NCI-H1417 (cell line): ENCODE measurements around the gene IPCEF1.

Experiments
- DNase-seq, 3 experiments: peaks; one replicate each; lab custom pipeline; 2025; lab: John Stamatoyannopoulos, UW

Gene IPCEF1, protein sequence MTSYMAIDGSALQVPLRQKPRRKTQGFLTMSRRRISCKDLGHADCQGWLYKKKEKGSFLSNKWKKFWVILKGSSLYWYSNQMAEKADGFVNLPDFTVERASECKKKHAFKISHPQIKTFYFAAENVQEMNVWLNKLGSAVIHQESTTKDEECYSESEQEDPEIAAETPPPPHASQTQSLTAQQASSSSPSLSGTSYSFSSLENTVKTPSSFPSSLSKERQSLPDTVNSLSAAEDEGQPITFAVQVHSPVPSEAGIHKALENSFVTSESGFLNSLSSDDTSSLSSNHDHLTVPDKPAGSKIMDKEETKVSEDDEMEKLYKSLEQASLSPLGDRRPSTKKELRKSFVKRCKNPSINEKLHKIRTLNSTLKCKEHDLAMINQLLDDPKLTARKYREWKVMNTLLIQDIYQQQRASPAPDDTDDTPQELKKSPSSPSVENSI

DNA sequence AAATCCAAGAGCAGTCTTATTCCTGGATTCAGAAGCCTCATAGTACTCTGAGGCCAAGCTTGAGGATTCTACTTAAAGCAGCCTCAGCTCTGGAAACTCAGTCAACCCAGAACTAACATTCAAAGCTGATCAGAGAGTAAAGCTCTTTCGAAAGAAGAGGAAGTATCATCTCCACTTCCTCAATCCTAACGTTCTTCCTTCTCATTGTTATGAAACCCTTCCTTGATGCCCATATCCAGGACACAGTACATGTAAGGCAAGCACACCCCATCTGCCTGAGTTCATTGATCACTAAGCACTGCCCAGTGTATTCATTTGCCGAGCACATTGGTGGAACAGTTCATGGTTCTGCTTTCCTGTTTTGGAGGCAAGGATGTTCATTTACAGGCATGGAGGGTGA lies at the start of gene IPCEF1:
IPCEF1 (minus strand) TSS at position 114 of the 400 bp plus-strand sequence. CDS start 90,856 bp downstream, outside the sequence.
- no peak for DNase-seq

DNA sequence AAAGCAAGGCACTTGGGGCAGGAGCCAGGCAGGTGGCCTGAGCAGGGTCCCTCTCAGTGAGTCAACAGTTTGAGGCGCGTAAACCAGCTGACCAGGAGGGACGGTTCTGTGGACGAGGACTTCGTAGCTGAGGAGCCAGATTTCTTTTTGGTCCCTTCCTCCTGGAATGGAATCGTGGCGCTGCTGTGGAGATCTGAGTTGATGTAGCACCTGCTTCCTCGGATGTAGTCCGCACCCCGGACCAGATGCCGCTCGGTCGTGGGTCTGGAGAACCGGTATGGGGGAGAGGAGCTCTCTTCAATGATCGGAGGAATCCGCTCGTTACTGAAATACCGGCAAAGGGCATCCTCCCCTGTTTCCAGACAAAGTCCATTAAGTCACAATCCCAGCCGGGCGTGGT lies 49.7 kb upstream of the IPCEF1 start:
- DNase-seq = no peak

DNA sequence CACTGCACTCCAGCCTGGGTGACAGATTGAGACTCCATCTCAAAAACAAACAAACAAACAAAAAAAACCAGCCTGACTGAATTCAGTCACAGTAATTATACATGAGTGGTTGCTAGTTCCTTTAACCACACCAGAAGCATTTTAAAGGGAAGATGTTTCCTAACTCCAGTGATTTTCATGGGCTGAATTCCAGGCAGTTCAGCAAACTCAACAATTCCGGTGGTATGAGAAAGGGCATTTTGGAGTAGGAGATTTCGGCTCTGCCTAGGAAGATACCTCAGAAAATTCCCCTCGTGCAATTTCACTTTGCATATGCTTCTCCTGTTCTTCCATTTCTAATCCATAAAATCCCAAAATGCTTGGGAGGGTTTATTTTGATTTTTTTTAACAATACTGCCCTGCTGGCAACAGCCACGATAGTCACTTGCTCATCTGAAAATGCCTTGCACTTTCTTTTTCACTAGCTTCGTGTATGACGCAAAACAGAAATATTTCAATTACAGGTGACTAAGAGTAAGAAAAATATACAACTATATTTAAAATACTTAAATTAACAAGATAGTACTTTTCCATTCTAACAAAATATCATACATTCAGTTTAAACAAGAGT lies 48.3 kb upstream of the IPCEF1 start:
- no peak for DNase-seq

DNA sequence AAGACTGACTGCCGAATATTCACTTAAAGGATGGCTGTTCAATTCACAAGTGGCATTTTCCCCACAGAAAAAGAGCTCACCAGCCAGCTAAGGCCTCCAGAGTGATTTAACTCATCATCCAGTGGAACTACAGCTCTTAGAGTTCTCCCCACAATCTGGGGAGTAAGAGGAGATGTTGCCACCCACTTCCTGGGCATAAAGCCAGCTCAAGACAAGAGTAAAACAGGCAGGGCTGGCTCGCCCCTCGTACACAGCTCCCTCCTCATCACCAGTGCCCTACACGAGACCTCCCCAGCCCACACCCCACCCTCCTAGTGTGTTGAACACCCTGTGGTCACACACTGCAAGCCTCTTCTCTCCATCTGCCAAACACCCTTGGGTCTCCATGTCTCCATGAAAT lies 47.2 kb upstream of the IPCEF1 start:
- no peak for DNase-seq

DNA sequence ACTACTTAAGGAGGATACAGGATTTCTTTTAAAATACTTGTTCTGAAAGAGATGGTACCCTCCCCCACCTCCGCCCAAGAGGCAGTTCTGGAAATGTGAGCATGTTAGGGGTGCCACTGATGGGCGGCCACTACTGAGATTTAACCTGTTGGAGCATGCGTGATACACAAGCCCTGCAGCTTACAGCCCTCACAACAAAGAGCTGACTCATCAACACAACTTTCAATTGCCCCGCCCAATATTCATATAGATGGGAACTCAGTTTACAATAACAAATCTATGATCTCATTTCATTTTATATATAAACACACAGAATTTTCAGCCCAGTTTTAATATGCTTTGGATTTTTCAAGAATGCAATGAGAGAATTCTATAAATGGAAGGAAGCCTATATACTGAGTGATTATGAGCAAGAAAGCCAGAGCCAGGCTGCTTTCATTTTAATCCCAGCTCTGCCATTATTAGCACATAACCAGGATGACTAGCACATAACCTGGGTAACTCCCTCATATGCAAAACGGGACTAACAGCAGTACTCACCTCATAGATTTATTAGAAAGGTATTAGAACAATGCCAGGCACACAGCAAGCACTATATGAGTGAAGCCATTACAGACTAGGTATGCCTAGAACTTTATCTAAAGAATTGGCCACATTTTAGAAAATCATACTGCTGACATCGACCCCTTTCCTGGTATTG lies 45.6 kb upstream of the IPCEF1 start:
- DNase-seq = no peak

DNA sequence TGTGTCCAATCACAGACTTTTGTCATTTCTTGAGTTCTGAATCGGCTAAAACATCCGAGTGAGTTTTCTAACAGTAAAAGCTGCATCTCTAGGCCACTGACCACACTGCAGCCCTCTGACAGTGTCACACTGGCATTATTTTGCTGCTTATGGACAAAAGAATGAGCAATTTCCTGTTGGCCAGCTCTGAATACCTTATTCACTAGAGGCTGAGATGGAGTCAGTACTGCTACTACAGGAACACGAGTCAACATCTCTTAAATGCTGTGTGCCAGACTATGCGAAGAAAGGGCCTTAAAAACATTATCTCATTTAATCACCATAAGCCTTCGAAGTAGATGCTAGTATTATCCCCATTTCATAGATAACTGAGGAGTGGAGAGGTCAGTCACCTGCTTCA lies 42.5 kb upstream of the IPCEF1 start:
- no peak for DNase-seq

DNA sequence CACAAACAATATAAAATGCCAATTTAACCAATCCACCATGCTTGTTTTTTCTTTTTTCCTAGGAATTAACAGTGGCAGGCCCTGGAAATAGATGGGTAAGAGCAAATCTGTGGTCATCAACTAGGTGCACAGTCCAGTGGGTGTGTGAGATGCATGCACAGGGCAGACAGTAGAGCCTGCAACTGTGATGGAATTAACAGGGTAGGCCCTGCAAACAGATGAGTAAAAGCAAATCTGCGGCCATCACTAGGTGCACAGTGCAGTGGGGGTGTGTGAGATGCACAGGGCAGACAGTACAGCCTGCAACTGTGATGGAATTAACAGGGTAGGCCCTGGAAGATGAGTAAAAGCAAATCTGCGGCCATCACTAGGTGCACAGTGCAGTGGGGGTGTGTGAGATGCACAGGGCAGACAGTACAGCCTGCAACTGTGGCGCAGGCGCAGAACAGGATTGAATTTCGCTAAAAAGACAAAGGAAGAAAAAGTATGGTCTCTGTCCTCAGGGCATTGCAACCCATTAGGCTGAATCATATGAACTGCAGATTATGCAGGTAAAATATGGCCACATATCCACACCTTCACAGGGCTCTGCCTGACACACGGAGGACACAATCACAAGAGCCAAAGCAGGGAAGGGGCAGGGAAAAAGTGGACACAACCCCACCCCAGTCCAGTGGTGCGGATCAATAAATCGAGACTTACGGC lies 41.0 kb upstream of the IPCEF1 start:
- DNase-seq = no peak

DNA sequence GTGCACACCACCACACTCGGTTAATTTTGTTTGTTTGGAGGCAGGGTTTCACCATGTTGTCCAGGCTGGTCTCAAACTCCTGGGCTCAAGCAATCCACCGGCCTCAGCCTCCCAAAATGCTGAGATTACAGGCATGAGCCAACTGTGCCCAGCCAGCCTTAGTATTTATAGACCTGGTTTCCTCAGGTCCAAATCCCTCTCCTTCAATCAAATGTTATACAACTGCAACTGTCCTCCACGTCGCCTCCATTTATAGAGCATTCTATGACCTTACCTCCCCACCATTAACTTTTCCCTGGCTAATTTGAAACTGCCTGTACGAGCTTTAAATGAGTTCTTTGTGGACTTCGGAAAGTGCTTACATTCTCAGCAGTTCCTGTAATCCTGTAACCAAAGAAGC lies 39.3 kb upstream of the IPCEF1 start:
- DNase-seq = no peak

DNA sequence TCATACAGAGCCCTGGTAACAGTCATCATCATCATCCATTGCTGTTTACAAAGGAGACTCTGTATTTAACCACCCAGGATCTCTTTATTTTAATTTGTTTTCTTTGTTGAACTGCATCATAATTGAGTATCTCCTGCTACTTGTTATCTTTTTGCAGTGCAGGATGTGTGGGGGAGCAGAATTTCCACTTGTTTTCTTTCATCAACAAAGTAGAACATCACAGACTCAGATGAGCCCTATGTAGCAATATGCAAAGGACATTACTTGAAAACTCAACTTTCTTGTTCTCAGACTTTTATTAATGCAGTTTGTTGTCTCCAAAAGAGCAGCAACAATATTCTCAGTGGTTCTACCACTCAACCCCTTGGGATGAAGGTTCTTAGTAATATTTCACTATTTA lies 38.7 kb upstream of the IPCEF1 start:
- DNase-seq = no peak

DNA sequence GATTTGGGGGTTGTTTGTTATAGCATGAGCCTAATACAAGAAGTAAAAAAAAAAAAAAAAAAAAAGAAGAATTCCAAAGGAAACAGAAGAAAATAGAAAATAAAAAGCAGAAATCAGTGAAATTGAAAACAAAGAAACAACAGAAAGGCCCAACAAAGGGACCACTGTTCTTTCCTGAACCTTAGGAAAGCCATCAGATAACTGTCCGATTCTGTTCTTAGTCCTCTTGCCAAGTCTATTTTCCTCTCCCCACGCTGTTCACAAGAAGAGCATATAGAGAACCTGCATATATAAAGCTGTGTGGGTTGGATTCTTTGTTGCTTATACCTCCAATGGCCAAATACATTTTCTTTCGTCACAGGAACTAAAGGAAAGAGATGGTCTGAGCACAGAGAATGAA lies 38.0 kb upstream of the IPCEF1 start:
- no peak for DNase-seq

DNA sequence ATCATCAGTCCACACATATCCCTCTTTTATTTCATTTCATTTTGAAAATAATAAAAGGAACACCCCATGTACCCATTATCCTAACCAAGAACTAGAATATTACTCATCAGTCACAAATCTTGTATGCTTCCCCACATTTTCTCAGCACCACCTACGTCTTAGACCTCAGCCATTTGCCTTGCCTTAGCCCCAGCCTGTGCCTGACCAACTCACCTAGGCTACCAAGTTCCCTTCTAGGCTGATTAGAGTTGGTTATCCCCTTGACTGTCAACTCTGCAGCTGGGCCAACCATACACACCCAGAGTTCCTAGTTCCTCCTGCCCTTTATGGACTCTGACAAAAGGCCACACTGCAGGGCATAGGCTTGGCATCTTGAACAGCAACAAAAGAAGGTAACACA lies 33.4 kb upstream of the IPCEF1 start:
- DNase-seq = no peak

DNA sequence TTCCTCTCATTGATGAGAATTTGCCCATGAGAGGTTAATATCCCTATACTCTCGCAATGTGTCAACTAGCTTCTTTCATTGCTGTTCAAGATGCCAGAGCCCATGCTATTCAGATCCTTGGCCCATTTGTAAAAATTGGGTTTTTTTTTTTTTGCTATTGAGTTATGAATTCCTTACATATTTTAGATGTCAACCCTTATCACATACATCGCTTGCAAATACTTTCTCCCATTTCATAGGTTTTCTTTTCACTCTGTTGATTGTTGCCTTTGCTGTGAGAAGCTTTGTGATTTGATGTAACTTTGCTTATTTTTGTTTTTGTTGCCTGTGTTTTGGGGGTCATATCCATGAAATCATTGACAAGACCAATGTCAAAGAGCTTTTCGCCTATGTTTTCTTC lies 32.2 kb upstream of the IPCEF1 start:
- no peak for DNase-seq

DNA sequence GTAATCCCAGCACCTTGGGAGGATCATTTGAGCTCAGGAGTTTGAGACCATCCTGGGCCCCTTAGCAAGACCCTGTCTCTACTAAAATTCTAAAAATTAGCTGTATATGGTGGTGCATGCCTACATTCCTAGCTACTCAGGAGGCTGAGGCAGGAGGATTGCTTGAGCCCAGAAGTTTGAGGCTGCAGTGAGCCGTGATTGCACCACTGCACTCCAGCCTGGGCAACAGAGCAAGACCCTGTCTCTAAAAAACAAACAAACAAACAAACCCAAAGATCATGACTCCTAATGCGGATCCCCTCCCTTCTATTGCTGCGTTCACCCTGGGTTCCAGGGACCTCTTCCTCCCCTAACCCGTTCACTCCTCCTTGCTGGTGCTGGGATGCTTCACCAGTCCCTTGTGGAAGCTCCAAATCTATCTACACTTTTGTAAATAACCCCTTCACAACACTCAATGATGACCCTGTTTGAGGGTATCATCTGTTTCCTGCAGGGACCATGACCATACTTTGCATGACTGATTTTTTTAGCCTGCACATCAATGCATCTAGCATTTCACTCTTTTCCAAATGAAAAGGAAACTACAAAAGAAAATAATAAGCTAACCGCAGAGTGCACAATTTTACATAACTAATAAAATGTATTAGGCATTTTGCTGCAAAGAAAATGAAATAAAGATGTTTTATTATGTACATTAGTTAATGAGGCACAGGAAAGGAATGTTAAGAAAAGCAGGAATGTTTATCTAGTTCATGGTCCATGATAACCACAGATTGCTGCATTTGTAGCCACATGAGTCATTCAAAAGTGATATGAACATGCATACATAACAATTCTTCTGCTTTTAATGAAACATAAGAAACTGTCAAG lies 30.5 kb upstream of the IPCEF1 start:
- no peak for DNase-seq

DNA sequence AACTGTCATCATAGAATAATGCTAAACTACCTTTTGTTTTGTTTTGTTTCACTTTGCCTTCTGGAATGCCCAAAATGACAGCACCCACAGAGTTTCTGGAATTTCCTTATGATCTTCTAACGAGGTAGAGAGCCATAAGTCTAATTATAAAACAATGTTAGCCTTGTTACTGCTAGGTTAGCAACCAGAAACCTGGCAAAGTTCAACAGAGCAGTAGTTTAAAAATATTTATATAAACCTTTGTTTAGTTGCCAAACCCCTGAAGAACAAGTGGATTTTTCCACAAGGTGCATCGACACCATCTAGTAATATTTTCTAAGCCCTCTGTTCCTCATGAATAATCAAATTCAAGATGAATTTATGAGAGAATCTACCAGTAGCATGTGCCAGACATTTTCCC lies 27.6 kb upstream of the IPCEF1 start:
- DNase-seq = no peak

DNA sequence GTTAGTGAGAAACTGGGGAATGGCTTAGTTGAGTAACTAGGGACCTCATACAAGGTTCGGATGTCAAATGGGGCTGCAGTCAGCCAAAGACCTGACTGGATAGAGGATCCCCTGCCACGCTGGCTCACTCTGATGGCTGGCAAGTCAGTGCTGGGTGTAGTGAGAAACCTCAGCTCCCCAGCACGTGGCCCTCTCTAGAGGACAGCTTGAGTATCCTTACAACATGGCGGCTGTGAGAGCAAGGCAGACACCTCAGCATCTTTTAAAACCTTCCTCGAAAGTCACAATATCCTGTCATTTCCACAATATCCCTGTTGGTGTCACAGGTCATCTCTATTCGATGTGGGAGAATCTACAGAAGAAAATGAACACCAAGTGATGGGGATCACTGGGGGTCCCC lies 26.7 kb upstream of the IPCEF1 start:
- no peak for DNase-seq

DNA sequence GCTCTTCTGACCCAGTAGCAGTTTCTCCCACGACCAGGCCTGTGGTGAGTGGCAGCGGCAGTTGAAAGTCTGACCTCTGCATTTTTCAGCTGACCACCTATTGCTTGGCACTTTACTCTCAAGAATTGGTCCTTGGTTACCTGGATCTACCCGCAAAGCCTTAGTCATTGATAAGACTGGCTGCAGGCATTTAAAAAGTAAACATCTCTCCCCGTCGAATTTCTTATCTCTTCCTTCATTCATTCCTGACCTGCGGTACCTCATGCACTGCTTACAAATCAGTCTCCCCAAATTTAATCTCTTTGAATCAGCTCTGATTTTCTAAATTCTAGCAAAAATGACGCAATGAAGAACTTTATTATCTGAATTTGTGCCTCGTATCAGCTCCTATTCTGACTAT lies 26.1 kb upstream of the IPCEF1 start:
- no peak for DNase-seq

DNA sequence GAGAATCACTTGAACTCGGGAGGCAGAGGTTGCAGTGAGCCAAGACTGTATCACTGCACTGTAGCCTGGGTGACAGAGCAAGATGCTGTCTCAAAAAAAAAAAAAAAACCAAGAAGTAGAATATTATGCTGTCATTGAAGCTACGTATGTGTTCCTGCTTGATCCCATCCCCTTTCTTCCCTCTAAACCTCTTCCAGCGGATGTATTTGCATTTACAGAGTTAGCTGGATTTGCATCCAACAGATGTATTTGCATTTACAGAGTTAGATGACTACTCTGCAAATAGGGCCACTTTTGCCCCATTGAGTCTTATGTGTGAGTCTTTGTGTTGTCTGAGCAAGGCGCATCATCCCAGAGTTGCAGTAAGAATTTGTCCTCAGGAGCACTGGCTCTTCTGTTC lies 24.9 kb upstream of the IPCEF1 start:
- DNase-seq = no peak

DNA sequence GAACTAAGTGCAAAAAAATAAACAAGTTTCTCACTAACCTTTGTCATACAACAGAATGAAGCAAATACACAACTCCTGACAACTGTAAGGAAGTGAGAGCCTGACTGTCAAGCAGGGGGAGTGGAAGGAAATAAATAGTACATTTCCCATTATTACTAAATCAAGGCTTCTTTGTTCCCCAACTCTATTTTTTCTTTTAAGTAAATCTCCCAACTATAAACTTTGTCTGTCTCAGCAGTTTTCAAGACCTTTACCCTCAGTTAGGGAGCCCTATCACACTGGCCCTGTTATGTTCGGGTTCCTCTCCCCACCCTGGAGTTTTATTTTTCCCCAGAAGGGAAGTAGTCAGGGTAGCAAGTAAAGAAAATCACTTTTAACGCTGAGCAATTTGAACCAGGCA lies 24.1 kb upstream of the IPCEF1 start:
- no peak for DNase-seq

DNA sequence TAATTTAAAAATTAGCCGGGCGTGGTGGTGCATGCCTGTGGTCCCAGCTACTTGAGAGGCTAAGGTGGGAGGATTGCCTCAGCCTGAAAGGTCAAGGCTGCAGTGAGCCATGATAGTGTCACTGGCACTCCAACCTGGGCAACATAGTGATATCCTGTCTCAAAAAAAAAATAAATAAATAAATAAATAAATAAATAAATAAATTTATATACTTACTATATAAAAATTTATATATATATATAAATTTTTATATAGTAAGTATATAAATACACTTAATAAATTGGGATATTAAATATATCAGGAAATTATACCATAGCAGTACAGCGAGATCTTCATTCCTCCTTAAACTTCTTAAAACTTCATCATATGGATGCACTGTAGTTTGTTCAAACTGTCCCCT lies 23.0 kb upstream of the IPCEF1 start:
- no peak for DNase-seq

DNA sequence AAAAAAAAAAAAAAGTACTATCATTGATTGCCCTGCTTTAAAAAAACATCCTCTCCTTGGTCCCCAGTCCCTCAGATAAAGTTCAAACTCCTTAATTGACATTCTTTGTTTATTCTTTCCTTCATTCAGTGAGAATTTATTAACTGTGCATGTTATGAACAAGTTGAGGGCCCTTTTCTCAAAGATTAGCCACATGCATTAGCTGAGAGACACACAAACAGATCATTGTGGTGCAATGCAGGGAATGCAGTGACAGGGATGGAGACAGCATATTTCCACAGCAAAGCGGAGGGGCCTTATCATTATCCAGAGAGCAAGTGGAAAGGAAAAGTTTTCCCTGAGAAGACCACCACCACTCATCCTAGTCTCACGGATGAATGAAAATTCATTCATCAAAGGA lies 21.9 kb upstream of the IPCEF1 start:
- no peak for DNase-seq

DNA sequence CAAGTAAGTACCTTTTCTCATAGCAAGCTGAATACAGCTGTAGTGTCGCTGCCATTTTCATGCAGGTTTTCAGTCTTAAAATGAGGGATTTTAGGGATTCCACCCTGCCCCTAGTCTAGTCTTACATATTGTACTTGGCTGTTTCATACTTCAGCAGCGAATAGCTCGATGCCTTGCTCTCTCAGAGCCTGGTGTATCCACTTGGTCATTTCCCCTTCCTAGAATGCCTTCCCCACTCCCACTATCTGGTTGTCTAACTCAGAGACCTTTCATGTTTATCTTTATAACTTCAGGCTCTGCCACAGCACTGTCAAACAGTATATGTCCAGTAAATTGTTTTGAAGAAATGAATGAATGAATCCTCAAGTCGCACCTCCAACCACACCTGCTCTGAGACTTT lies 21.1 kb upstream of the IPCEF1 start:
- DNase-seq = no peak

DNA sequence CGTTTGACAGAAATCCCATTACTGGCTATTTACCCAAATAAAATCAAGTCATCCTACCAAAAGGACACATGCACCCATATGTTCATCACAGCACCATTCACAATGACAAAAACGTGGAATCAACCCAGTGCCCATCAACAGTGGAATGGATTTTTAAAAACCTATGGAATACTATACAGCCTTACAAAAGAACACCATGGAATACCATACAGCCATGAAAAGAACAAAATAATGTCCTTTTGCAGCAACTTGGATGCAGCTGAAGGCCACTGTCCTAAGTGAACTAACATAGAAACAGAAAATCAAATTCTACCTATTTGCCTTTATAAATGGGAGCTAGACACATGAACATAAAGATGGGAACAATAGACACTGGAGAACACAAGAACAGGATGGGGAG lies 17.4 kb upstream of the IPCEF1 start:
- no peak for DNase-seq
